ENCODE measurements around the gene HIRA.

HIRA gene

GRCh38 chr22:19407649-19408606, 23.6 kb downstream of the HIRA start:
- DNase-seq: peak; percentile 88

- DNase-seq: no peak
These were observed 24.7 kb downstream of the HIRA start for GRCh38 chr22:19406846-19407245.

- no peak for DNase-seq
These were observed 25.2 kb downstream of the HIRA start for GRCh38 chr22:19406281-19406811.

- no peak for DNase-seq
These were observed 25.9 kb downstream of the HIRA start for GRCh38 chr22:19405652-19406051.

GRCh38 chr22:19405133-19405532, 26.4 kb downstream of the HIRA start:
- DNase-seq: no peak

- no peak for DNase-seq
These were observed 26.9 kb downstream of the HIRA start for GRCh38 chr22:19404676-19405075.

GRCh38 chr22:19402642-19403191, 28.8 kb downstream of the HIRA start:
- no peak for DNase-seq

GRCh38 chr22:19401483-19401882, 30.1 kb downstream of the HIRA start:
- no peak for DNase-seq

GRCh38 chr22:19400881-19401280, 30.7 kb downstream of the HIRA start:
- DNase-seq: no peak

GRCh38 chr22:19398652-19399051, 32.9 kb downstream of the HIRA start:
- DNase-seq: peak; percentile 50

- DNase-seq: peak; percentile 97
These were observed 33.3 kb downstream of the HIRA start for GRCh38 chr22:19398206-19398605.

GRCh38 chr22:19397734-19398104, 33.8 kb downstream of the HIRA start:
- peak; percentile 55 for DNase-seq

- DNase-seq: peak; percentile 99
These were observed 34.4 kb downstream of the HIRA start for GRCh38 chr22:19396934-19397733.

GRCh38 chr22:19396561-19396933, 35.0 kb downstream of the HIRA start:
- DNase-seq: no peak

GRCh38 chr22:19395276-19395675, 36.3 kb downstream of the HIRA start:
- no peak for DNase-seq

- DNase-seq: no peak
These were observed 37.1 kb downstream of the HIRA start for GRCh38 chr22:19394274-19395050.

- no peak for DNase-seq
These were observed 37.8 kb downstream of the HIRA start for GRCh38 chr22:19393704-19394103.

- no peak for DNase-seq
These were observed 44.0 kb downstream of the HIRA start for GRCh38 chr22:19387575-19387974.

- DNase-seq: no peak
These were observed 44.5 kb downstream of the HIRA start for GRCh38 chr22:19387038-19387437.

- no peak for DNase-seq
These were observed 45.3 kb downstream of the HIRA start for GRCh38 chr22:19386248-19386647.

- no peak for DNase-seq
These were observed 46.2 kb downstream of the HIRA start for GRCh38 chr22:19385221-19385906.

GRCh38 chr22:19383292-19383691, 48.2 kb downstream of the HIRA start:
- no peak for DNase-seq
